A549 treated with AZD2906 at 1 μM for 4 hours (cell line): Measurements from ENCODE around the gene AKR1C4. TPM values are rescaled to one million over a fixed set of nuclear protein-coding genes. Genes with fewer than 3 reads are reported as not detected.

Source experiments
- total RNA-seq: library from RNA; stranded (reverse); fragments of 200-300 nt; extraction: Qiagen RNA extraction; gene quantifications from 5 replicates; pipeline ENCODE4 v1.2.3, GENCODE V29; 2022

The AKR1C4 gene
- total RNA-seq: 0.13 to 0.49 TPM (median 0.36 TPM) in 5 replicates

GRCh38 chr10:5196702-5197113 lies at the start of gene AKR1C4:
Gene AKR1C4 (plus strand): TSS chr10:5196837. CDS start chr10:5196868, 31 bp downstream.

GRCh38 chr10:5184987-5185775 lies 11.5 kb upstream of the AKR1C4 start, which contains the start of gene AKR1C8:
Gene AKR1C8 (minus strand): TSS chr10:5185150. CDS start chr10:5185104, 46 bp downstream.

Other genes with a start within 250 kb of the AKR1C4 start
- 467 to 583 TPM (median 558 TPM) in 5 replicates for gene AKR1C1, start 233.4 kb upstream of the AKR1C4 start, total RNA-seq
- gene AKR1C2, start 193.0 kb upstream of the AKR1C4 start, total RNA-seq: 3,370 to 4,443 TPM (median 3,626 TPM) in 5 replicates
- gene AKR1C3, start 102.4 kb upstream of the AKR1C4 start, total RNA-seq: 1,062 to 1,196 TPM (median 1,121 TPM) in 5 replicates
- gene AKR1C8, start 11.7 kb upstream of the AKR1C4 start, total RNA-seq: 0.08 to 0.25 TPM in 2 of 5 replicates, not detected in the others
- not detected in 5 replicates for gene UCN3, start 168.1 kb downstream of the AKR1C4 start, total RNA-seq
- 0.23 to 0.31 TPM (median 0.31 TPM) in 5 replicates for gene TUBAL3, start 208.0 kb downstream of the AKR1C4 start, total RNA-seq
- gene NET1, start 215.7 kb downstream of the AKR1C4 start, total RNA-seq: 40.6 to 54.6 TPM (median 49.0 TPM) in 5 replicates